T-helper 1 cell treated with Interleukin-12 subunit alpha and Interleukin-12 subunit beta and Interleukin-4 antibody, amounts not matched to agents 30 μg/mL and 1 μg/mL, for 36 hours (primary cell): ENCODE measurements around the gene B3GALNT1.
A peak's percentile ranks its signal among the peaks of the same experiment; 100 is the strongest.

Experiments used
- H3K27ac Mint-ChIP-seq: one replicate; pipeline ENCODE4 v1.8.0; 2021; ENCODE audit warnings: mild to moderate bottlenecking, mixed read lengths
- H3K27me3 Mint-ChIP-seq: one replicate; pipeline ENCODE4 v1.8.0; 2021; ENCODE audit warnings: low read depth, mixed read lengths
- H3K36me3 Mint-ChIP-seq: one replicate; pipeline ENCODE4 v1.8.0; 2021; ENCODE audit warnings: low read depth, mixed read lengths
- H3K4me1 Mint-ChIP-seq: one replicate; pipeline ENCODE4 v1.8.0; 2021; ENCODE audit warnings: low read depth, mixed read lengths
- H3K4me3 Mint-ChIP-seq: one replicate; pipeline ENCODE4 v1.8.0; 2021; ENCODE audit warnings: mild to moderate bottlenecking, moderate library complexity, mixed read lengths
- H3K9me3 Mint-ChIP-seq: one replicate; pipeline ENCODE4 v1.8.0; 2021; ENCODE audit warnings: mixed read lengths

Gene B3GALNT1

DNA sequence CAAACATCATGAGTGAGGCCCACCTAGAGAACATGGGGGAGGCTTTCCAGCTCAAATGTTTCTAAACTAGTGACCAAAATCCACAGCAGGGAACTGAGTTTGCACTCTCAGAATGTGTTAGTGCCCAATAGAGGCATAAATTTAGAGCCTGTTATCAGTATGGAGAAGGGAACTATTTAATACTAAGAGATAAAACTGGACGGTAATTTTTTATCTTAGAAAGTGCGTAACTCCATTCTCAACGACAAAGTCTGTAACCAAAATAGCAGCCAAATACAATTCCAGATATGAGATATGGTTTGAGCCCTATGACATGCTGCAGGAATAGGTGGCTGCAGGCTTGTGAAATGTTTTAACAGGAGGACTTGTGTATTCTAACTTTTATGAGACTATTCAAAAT, 3.5 kb downstream of the B3GALNT1 start:
- peaks cover 5% of the 10 kb centered on the region for H3K36me3 Mint-ChIP-seq
- H3K9me3 Mint-ChIP-seq, result no peaks in the 10 kb centered on the region
- H3K27me3 Mint-ChIP-seq, result peaks cover 19% of the 10 kb centered on the region
- no peak overlapping the region for H3K4me3 Mint-ChIP-seq
- H3K27ac Mint-ChIP-seq, result no peak overlapping the region
- peaks cover 12% of the 10 kb centered on the region for H3K4me1 Mint-ChIP-seq

DNA sequence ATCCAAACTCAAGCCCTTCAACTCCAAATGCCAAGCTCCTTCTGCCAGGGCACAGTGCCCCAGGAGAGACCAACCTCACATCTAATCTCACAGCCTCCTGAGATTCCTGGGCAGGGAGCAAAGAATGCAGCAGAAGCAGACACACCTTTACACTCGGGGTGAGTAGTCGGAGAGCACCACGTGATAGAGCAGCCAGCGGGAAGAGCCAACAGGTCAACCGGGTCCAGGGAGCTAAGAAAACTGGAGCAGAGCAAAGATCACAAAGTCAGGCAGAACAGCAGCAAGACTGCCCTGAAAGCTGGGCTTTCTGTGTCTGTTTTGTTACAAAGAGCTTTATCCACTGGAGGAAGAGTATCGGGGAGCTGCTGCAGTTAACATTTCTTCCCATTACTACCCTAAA, 4.2 kb downstream of the B3GALNT1 start:
- no peaks in the 10 kb centered on the region for H3K9me3 Mint-ChIP-seq
- peaks cover 19% of the 10 kb centered on the region for H3K27me3 Mint-ChIP-seq
- H3K4me1 Mint-ChIP-seq, result peaks cover 11% of the 10 kb centered on the region
- no peak overlapping the region for H3K4me3 Mint-ChIP-seq
- peaks cover 5% of the 10 kb centered on the region for H3K36me3 Mint-ChIP-seq
- H3K27ac Mint-ChIP-seq, result no peak overlapping the region

DNA sequence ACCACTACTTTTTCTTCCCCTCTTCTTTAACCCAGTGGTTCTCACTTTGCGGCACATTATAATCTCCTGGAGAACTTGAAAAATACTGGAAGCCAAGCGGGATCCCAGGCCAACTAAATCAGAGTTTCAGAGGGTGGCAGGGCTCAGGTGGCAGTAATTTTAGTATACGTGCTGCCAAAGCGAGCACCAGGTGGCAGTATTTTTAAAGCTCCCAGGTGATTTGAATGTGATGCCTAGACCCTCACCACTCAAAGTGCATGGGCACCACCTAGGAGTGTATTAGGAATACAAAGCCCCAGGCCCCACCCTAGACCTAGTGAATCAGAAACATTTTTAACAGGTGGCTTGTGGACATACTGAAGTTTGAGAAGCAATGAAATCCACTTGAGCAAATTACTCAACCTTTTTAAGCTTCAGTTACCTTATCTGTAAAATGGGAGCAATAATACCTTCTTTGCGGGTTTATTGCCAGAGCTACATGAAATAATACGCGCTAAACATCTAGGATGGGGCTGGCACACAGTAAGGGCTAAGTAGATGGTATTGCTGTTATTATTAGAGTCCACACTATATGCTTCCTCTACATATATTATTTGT, 8.3 kb downstream of the B3GALNT1 start:
- H3K27ac Mint-ChIP-seq, result no peak overlapping the region
- H3K4me1 Mint-ChIP-seq, result no peaks in the 10 kb centered on the region
- H3K36me3 Mint-ChIP-seq, result no peaks in the 10 kb centered on the region
- H3K4me3 Mint-ChIP-seq, result no peak overlapping the region
- H3K9me3 Mint-ChIP-seq, result no peaks in the 10 kb centered on the region
- no peaks in the 10 kb centered on the region for H3K27me3 Mint-ChIP-seq

DNA sequence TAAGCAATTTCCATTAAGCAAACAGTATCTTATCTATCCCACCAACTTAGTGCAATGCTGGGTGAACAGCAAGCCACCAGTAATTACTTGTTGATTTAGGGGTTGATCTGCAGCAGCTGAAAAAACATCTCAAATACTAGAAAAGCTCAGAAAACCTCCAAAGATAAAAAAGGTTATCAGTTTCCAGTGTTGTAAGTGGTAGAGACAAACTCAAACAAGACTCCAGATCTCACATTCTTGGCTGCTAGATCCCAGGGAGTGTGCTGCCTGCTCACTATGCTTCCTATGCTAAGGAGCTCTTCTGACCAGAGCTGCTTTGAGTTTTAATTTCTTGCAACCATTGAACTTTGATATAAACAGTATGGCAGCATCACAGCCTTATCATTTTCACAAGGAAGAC, 11.3 kb downstream of the B3GALNT1 start:
- H3K4me3 Mint-ChIP-seq, result no peak overlapping the region
- H3K27ac Mint-ChIP-seq, result no peak overlapping the region
- no peaks in the 10 kb centered on the region for H3K9me3 Mint-ChIP-seq
- no peaks in the 10 kb centered on the region for H3K36me3 Mint-ChIP-seq
- no peaks in the 10 kb centered on the region for H3K4me1 Mint-ChIP-seq
- H3K27me3 Mint-ChIP-seq, result no peaks in the 10 kb centered on the region

DNA sequence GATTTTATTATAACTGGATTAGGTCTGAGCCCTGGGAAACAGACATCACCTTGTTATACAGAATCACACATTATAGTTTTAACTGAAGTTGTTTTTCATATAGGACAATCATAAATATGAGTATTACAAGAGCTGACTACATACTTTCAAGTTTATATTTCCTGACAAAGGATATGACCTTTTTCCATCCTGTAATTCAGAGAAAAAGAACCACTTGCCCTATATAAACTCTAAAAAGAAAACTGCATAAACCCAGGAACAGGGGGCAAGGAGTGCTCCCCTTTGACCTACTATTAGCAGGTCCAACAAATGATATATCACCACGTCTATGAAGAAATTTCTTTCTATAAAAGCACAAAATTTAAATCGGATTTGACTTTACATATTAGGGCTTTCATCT, 20.9 kb downstream of the B3GALNT1 start:
- no peak overlapping the region for H3K4me3 Mint-ChIP-seq

DNA sequence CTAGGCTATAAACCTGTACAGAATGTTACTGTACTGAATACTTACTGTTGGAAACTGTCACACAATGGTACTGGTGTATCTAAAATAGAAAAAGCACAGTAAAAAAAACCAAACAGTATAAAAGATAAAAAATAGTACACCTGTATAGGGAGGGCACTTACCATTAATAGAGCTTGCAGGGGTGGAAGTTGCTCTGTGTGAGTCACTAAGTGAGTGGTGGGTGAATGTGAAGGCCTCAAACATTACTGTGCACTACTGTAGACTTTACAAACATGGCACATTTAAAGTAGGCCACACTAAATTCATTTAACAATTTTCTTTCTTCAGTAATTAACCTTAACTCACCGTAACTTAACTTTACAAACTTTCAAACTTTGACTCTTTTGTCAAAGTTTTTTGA, 22.0 kb downstream of the B3GALNT1 start:
- Mint-ChIP-seq H3K4me3 (no peak overlapping the region), H3K36me3 (peaks cover 7% of the 10 kb centered on the region), H3K27ac (no peak overlapping the region), H3K4me1 (peaks cover 19% of the 10 kb centered on the region), H3K27me3 (no peaks in the 10 kb centered on the region), H3K9me3 (no peaks in the 10 kb centered on the region)

More for the DNA sequence above, 20.9 kb downstream of the B3GALNT1 start:
- Mint-ChIP-seq H3K4me1 (peaks cover 19% of the 10 kb centered on the region), H3K9me3 (no peaks in the 10 kb centered on the region), H3K36me3 (peaks cover 9% of the 10 kb centered on the region), H3K27me3 (no peaks in the 10 kb centered on the region), H3K27ac (no peak overlapping the region)

DNA sequence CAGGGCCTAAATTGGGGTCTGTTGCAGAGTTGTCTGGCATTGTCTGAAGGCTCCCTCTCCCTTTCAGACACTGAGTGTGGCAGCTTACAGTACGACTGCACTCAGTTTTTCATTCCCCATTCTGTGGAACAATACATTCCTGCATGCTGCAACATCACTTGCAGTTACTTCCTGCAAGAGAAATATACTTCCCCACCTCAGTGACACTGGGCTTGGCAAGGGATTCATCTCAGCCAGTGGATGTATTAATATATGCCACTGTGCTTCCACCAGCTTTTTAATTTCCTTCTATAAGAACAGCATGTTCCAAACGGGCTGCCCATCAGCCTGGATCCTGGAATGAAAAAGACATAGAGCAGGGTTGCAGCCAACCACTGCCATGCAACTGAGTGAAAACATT, 23.1 kb downstream of the B3GALNT1 start:
- Mint-ChIP-seq H3K27me3 (no peaks in the 10 kb centered on the region), H3K27ac (no peak overlapping the region), H3K4me3 (no peak overlapping the region), H3K4me1 (peaks cover 25% of the 10 kb centered on the region), H3K9me3 (no peaks in the 10 kb centered on the region), H3K36me3 (peaks cover 3% of the 10 kb centered on the region)

DNA sequence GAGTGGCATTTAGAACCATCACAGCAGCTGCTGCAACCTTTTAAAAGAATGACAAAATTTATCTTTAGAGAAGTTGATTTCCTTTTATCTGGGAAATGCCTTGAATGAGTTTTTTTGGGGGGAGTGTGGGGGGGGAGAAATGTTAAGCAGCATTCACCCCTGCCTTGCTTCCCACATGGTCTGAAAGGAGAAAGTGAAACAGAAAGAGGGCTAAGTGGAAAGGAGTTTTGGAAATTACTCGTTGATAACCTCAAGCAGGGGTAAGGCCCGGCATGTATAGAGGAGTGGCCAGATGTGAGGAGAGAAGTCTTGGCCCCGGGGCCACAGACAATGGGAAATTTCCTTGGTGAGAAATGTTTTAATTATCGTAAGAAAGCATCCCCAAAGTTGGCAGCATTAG, 23.5 kb downstream of the B3GALNT1 start:
- H3K36me3 Mint-ChIP-seq, result peaks cover 3% of the 10 kb centered on the region
- H3K9me3 Mint-ChIP-seq, result no peaks in the 10 kb centered on the region
- peak overlapping the region; percentile 34 for H3K27ac Mint-ChIP-seq
- H3K4me1 Mint-ChIP-seq, result peaks cover 25% of the 10 kb centered on the region
- H3K27me3 Mint-ChIP-seq, result no peaks in the 10 kb centered on the region
- H3K4me3 Mint-ChIP-seq, result no peak overlapping the region

DNA sequence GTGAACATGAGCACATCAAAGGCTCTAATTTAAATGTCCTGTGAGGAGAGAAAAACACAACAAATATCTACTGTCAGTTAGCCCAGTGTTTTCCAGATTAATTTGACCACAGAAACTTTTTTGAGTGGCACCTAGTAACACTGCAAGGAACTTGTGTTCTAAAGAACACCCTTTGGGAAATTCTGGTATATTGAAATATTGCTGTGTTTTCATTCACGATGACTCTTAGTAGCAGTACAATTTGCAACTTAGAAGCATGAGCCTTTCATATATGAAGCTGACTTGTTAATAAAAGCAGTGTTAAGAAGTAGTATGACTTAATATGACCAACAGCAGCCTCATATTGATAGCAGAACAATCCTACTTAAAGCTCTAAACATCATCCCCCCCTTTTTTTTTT, 32.0 kb downstream of the B3GALNT1 start:
- Mint-ChIP-seq H3K4me1 (peaks cover 33% of the 10 kb centered on the region), H3K4me3 (no peak overlapping the region), H3K27ac (no peak overlapping the region), H3K27me3 (peaks cover 4% of the 10 kb centered on the region), H3K36me3 (no peaks in the 10 kb centered on the region), H3K9me3 (no peaks in the 10 kb centered on the region)

DNA sequence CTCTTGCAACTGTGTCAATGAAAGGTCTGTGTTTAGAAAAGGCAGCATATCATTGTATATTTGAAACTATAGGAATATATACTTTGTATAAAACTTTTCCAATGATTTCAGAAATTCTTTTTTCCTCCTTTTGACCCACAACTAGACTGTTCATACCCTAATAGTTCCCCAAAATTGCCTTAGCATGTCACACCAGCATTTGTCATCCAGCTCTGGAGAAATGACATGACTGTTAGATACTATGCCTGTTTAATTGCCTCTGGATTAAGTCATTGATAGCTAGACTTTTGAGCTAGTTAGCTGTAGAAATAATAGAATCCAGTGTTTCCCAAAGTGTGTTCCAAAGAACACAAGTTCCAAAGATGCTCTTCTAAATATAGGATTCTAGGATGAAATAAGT, 32.4 kb downstream of the B3GALNT1 start:
- Mint-ChIP-seq H3K36me3 (no peaks in the 10 kb centered on the region), H3K4me3 (no peak overlapping the region), H3K27ac (no peak overlapping the region), H3K27me3 (peaks cover 4% of the 10 kb centered on the region), H3K9me3 (no peaks in the 10 kb centered on the region), H3K4me1 (peaks cover 32% of the 10 kb centered on the region)

DNA sequence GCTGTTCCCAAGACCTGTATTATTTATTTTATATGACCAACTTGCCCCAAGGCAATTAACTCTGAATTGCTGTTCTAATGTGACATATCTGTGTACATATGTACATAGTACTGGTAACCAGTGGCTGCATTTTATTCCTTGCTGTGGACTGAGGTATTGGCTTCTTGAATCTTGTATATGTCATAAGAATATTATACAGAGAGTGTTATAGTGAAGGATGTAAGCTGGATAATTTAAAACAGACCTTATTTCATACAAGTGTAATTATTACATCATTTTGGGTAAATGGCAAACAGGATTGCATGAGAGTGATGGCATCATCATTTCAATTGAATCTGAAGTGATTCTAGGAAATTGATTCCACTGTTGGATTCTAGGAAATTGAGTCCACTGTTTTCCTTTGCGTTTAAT, 32.9 kb downstream of the B3GALNT1 start:
- Mint-ChIP-seq H3K27ac (peak overlapping the region; percentile 36), H3K36me3 (no peaks in the 10 kb centered on the region), H3K4me3 (no peak overlapping the region), H3K4me1 (peaks cover 35% of the 10 kb centered on the region), H3K9me3 (no peaks in the 10 kb centered on the region), H3K27me3 (peaks cover 4% of the 10 kb centered on the region)

DNA sequence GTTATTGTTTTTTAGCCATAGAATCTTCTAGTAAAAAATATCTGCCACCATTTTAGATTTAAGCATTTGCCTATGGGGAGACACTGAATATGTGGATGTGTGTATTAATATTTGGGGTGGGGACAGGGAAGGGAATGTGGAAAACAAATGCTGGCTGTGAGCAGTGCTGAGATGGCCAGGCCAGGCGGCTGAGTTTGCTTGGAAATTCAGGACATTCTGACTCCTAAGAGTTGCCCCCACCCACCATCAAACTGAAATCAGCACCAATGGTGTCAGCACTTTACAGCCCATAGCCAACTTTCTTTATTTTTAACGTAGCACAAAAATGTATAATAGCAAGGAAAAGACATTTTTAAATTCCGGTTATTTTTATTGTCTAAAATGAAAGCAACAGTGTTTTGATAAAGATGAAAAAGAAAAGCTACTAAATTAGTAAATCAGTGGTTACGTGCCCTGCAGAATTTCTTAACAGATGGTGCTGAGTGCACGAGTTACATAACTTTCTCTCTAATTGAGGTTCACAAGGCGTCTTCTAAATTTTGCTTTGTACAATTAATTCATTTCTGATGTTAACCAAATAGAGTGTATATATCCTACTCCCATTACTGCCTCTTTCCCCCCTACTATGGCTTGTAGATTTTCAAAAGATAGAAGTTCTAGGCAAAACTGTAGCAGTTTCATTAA, 34.0 kb downstream of the B3GALNT1 start:
- Mint-ChIP-seq H3K27me3 (peaks cover 4% of the 10 kb centered on the region), H3K27ac (no peak overlapping the region), H3K4me1 (peaks cover 35% of the 10 kb centered on the region), H3K4me3 (no peak overlapping the region), H3K36me3 (no peaks in the 10 kb centered on the region), H3K9me3 (no peaks in the 10 kb centered on the region)

DNA sequence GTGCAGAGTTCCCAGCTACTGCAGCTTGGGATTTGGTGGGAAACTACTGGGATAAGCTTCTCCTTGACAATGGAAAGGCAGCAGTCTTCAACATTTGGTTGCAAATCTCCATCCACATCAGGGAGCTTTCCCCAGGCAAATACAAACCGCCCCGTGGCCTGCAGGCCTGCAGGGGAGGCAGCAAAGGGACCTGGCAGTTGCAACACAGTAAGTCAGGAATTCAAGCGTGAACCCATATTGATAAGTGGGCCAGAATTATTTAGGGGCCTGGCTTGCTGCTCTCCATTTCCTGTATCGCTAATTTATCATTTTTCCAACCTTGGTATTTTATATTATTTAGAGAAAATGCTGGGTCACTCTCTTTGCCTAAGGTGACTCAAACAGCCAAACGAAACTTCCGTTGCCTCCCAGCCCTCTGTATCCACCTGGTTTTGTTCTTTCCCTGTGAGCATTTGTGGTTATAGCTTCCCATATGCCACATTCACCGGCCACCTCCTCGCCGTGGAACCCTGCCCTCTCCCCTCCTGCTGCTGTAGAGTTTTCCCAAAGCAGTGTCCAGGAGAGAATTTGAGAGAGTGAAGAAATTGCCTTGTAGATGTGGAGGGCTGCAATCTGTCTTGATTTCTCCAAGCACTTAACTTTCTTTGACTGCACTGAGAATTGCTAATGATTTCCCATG, 34.8 kb downstream of the B3GALNT1 start:
- Mint-ChIP-seq H3K4me1 (peaks cover 35% of the 10 kb centered on the region), H3K9me3 (no peaks in the 10 kb centered on the region), H3K36me3 (no peaks in the 10 kb centered on the region), H3K27ac (no peak overlapping the region), H3K27me3 (peaks cover 3% of the 10 kb centered on the region), H3K4me3 (no peak overlapping the region)

DNA sequence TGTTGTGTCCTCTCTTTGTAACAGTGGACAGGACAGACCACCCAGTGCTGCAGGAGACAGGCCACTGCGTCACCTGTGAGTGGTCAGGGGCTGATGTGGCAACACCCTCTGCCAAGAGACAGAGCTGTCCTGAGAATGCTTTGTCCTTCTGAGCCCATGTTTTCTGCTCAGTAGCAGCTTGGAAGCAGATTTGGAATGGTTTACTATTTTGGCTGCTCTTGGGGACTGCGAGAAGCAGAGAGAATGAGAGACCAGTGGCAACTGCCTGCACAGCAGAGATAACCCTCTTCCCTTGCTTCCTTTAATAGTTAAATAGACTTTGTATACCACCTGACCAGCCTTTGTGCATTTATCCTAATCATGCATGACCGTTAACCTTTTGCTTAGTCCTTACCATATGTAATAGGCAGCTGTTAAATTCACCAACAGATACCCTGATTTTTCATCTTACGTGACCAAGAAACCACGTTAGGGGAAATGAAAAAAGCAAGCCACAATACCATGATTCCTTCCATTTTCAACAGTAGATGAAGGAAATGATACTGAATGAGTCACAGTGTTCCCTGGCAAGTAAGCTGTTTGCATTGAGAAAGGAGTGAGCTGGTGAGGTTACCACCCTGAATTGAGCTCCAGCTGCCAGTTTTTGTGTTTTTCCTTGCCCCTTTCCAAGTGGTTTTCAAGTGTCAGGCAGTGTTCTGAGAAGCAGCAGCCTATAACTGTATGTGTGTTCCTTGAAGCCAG, 35.5 kb downstream of the B3GALNT1 start:
- H3K4me1 Mint-ChIP-seq, result peaks cover 35% of the 10 kb centered on the region
- H3K27me3 Mint-ChIP-seq, result no peaks in the 10 kb centered on the region
- peaks cover 2% of the 10 kb centered on the region for H3K36me3 Mint-ChIP-seq
- H3K27ac Mint-ChIP-seq, result no peak overlapping the region
- no peaks in the 10 kb centered on the region for H3K9me3 Mint-ChIP-seq
- no peak overlapping the region for H3K4me3 Mint-ChIP-seq

DNA sequence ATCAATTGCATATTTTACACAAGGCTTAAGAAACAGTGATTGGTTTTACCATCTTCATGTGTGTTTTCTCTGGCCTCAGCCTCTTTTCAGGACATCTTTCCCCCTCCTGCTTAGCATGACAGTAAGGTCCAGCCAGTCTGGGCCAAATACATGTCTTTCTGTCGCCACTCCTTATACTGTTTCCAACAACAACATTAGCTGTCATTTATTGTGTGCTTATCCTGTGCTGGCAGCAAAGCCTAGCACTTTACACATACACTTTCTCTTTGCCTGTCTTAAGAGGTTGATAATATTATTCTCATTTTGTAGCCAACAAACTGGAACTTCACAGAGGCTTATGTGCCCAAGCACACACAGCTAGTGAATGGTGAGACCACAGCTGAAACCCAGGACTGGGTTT, 37.8 kb downstream of the B3GALNT1 start:
- H3K9me3 Mint-ChIP-seq, result peaks cover 3% of the 10 kb centered on the region
- peaks cover 27% of the 10 kb centered on the region for H3K4me1 Mint-ChIP-seq
- H3K4me3 Mint-ChIP-seq, result no peak overlapping the region
- H3K27me3 Mint-ChIP-seq, result no peaks in the 10 kb centered on the region
- no peak overlapping the region for H3K27ac Mint-ChIP-seq
- H3K36me3 Mint-ChIP-seq, result peaks cover 4% of the 10 kb centered on the region
